ENCODE measurements around the gene GPN3. TPM values are rescaled to one million over a fixed set of nuclear protein-coding genes. Genes with fewer than 3 reads are reported as not detected.

GPN3 gene
- total and polyA plus RNA-seq, 2 of the 13 experiments (the other 11 are each of a cell fraction or from before 2014, with no cell fraction given) = 28.7 to 29.5 TPM

- TF ChIP-seq, protein P1, sequence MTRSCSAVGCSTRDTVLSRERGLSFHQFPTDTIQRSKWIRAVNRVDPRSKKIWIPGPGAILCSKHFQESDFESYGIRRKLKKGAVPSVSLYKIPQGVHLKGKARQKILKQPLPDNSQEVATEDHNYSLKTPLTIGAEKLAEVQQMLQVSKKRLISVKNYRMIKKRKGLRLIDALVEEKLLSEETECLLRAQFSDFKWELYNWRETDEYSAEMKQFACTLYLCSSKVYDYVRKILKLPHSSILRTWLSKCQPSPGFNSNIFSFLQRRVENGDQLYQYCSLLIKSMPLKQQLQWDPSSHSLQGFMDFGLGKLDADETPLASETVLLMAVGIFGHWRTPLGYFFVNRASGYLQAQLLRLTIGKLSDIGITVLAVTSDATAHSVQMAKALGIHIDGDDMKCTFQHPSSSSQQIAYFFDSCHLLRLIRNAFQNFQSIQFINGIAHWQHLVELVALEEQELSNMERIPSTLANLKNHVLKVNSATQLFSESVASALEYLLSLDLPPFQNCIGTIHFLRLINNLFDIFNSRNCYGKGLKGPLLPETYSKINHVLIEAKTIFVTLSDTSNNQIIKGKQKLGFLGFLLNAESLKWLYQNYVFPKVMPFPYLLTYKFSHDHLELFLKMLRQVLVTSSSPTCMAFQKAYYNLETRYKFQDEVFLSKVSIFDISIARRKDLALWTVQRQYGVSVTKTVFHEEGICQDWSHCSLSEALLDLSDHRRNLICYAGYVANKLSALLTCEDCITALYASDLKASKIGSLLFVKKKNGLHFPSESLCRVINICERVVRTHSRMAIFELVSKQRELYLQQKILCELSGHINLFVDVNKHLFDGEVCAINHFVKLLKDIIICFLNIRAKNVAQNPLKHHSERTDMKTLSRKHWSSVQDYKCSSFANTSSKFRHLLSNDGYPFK (CRISPR knock-in tag; IDR thresholded peaks at IDR 0.05; ENCODE audit: borderline replicate concordance) = peak; percentile 93; the same call in 1 of the 2 replicates
- TF ChIP-seq ZNF253 (CRISPR knock-in tag; IDR thresholded peaks at IDR 0.05; ENCODE audit: borderline replicate concordance) (peak; percentile 56; the same call in 1 of the 2 replicates), ZNF235 (CRISPR knock-in tag; IDR thresholded peaks at IDR 0.05; ENCODE audit: borderline replicate concordance) (no peak), ZNF33B (CRISPR knock-in tag; IDR thresholded peaks at IDR 0.05) (0 out of 2 replicates have a peak, but pooled peaks have one; percentile 41), TARDBP (CRISPR knock-in tag; IDR thresholded peaks at IDR 0.05) (peak; percentile 71; the same call in 1 of the 2 replicates), FOXP1 (IDR thresholded peaks at IDR 0.05) (no peak), FOXP1 (CRISPR knock-in tag; IDR thresholded peaks at IDR 0.05) (no peak; the same call in 1 of the 2 replicates), NFYB (CRISPR knock-in tag; IDR thresholded peaks at IDR 0.05) (peak; percentile 85), ZFAT (CRISPR knock-in tag; conservative IDR thresholded peaks at IDR 0.05) (no peak), ZNF543 (CRISPR knock-in tag; IDR thresholded peaks at IDR 0.05) (peak; percentile 34; the same call in 1 of the 2 replicates), HOXA3 (CRISPR knock-in tag; IDR thresholded peaks at IDR 0.05) (peak; percentile 68), ZNF136 (CRISPR knock-in tag; IDR thresholded peaks at IDR 0.05; ENCODE audit: low read depth) (0 out of 2 replicates have a peak, but pooled peaks have one; percentile 66), NFE2 (CRISPR knock-in tag; IDR thresholded peaks at IDR 0.05) (no peak), BRCA1 (CRISPR knock-in tag; IDR thresholded peaks at IDR 0.05) (no peak), MXI1 (IDR thresholded peaks at IDR 0.05; ENCODE audit: borderline replicate concordance, low read depth, low read length) (peak; percentile 96), BATF2 (CRISPR knock-in tag; IDR thresholded peaks at IDR 0.05) (peak; percentile 69), ZNF382 (CRISPR knock-in tag; IDR thresholded peaks at IDR 0.05; ENCODE audit: borderline replicate concordance) (no peak), AGO2 (optimal IDR thresholded peaks at IDR 0.05; ENCODE audit: low read depth, low read length) (peak; percentile 95), CCDC6 (CRISPR knock-in tag; IDR thresholded peaks at IDR 0.05) (peak; percentile 62), TFE3 (CRISPR knock-in tag; IDR thresholded peaks at IDR 0.05) (0 out of 2 replicates have a peak, but pooled peaks have one; percentile 12), ZNF816 (CRISPR knock-in tag; IDR thresholded peaks at IDR 0.05; ENCODE audit: borderline replicate concordance) (peak; percentile 65; the same call in 1 of the 2 replicates), RARA (CRISPR knock-in tag; IDR thresholded peaks at IDR 0.05) (no peak)
- TF ChIP-seq, protein P2, sequence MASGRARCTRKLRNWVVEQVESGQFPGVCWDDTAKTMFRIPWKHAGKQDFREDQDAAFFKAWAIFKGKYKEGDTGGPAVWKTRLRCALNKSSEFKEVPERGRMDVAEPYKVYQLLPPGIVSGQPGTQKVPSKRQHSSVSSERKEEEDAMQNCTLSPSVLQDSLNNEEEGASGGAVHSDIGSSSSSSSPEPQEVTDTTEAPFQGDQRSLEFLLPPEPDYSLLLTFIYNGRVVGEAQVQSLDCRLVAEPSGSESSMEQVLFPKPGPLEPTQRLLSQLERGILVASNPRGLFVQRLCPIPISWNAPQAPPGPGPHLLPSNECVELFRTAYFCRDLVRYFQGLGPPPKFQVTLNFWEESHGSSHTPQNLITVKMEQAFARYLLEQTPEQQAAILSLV (CRISPR knock-in tag; IDR thresholded peaks at IDR 0.05; ENCODE audit: borderline replicate concordance) = peak; percentile 71; the same call in 1 of the 2 replicates
- TF ChIP-seq, protein P3, sequence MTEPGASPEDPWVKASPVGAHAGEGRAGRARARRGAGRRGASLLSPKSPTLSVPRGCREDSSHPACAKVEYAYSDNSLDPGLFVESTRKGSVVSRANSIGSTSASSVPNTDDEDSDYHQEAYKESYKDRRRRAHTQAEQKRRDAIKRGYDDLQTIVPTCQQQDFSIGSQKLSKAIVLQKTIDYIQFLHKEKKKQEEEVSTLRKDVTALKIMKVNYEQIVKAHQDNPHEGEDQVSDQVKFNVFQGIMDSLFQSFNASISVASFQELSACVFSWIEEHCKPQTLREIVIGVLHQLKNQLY (CRISPR knock-in tag; IDR thresholded peaks at IDR 0.05) = no peak; the same call in none of the 2 replicates
Measured at GRCh38 chr12:110468214-110469048, at the start of gene GPN3, which contains the start of gene FAM216A (continued).

Measured in HepG2 (cell line).